MM.1S (cell line): ENCODE results near the gene TGFBR3.
"Not testable (repeated sequence)": the region's sequence is repeated elsewhere in the genome, so short reads cannot be mapped to it uniquely, and the experiment has no call there.

Source experiments
- EZH2 ChIP-seq: fragments of 300-600 bp; sonication (generic); optimal IDR thresholded peaks from 2 replicates; pipeline ENCODE3; 2017; ENCODE audit warnings: low read depth, mild to moderate bottlenecking, antibody characterized with exemption, low read length, mixed read lengths
- EZH2phosphoT487 ChIP-seq: fragments of 300-600 bp; sonication (generic); IDR thresholded peaks from 2 replicates; pipeline ENCODE4 v1.6.1; 2018; ENCODE audit warnings: antibody characterized with exemption, low read length
- TF ChIP-seq, protein P1 (sequence below): fragments of 300-600 bp; sonication (generic); IDR thresholded peaks from 2 replicates; pipeline ENCODE4 v1.5.1; 2016; ENCODE audit warnings: antibody characterized with exemption, low read length, mixed read lengths

DNA sequence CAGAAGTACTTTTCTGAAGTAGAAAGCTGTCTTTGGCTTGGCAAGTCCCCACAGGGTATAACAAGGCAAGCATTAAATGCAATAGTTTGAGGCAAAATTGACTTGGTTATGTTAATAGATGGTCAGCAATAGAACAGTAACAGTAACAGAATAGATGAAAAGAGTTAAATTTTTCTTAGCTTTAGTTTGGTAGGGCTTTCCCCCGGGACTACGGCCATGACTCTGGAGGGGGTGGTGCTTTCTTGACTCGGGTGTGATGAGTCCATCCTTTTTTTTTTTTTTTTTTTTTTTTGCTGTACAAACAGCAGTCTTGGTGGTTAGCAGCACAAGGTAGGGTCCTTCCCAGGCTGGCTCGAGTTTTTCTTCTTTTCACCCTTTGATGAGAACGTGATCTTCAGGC is 219.3 kb downstream of the TGFBR3 start:
- not testable (repeated sequence) for TF ChIP-seq EZH2, EZH2phosphoT487
- TF ChIP-seq, protein P1, sequence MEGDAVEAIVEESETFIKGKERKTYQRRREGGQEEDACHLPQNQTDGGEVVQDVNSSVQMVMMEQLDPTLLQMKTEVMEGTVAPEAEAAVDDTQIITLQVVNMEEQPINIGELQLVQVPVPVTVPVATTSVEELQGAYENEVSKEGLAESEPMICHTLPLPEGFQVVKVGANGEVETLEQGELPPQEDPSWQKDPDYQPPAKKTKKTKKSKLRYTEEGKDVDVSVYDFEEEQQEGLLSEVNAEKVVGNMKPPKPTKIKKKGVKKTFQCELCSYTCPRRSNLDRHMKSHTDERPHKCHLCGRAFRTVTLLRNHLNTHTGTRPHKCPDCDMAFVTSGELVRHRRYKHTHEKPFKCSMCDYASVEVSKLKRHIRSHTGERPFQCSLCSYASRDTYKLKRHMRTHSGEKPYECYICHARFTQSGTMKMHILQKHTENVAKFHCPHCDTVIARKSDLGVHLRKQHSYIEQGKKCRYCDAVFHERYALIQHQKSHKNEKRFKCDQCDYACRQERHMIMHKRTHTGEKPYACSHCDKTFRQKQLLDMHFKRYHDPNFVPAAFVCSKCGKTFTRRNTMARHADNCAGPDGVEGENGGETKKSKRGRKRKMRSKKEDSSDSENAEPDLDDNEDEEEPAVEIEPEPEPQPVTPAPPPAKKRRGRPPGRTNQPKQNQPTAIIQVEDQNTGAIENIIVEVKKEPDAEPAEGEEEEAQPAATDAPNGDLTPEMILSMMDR, result not testable (repeated sequence)
